A549 (cell line): ENCODE results near the gene CERS4. TPM values are rescaled to one million over a fixed set of nuclear protein-coding genes. Genes with fewer than 3 reads are reported as not detected.
"Not testable (repeated sequence)": the region's sequence is repeated elsewhere in the genome, so short reads cannot be mapped to it uniquely, and the experiment has no call there.

ENCODE experiments used
- ATAC-seq, 2 experiments: fragments of 200-7000 bp in 1 of 2; fragments of >200 bp in 1 of 2; cut with Nextera tagmentation in 1 of 2; cut with Tn5 transposase in 1 of 2; 3 replicates each; pipeline versions ENCODE4 v1.8.0 to v1.9.1; 2018 to 2020; ENCODE audit warnings: mild to moderate bottlenecking in 1 of 2, moderate library complexity in 1 of 2
- CTCF ChIA-PET: fragments of 300-600 bp; sonication (Branson Sonifier 250); formaldehyde crosslinking; extraction: SDS; loops from one replicate; lab custom pipeline; 2021; ENCODE audit warnings: antibody characterized with exemption, inconsistent platforms; lab: Yijun Ruan, JAX
- POLR2A ChIA-PET: fragments of 350-600 bp; formaldehyde crosslinking; extraction: SDS; loops from one replicate; lab custom pipeline; 2021; ENCODE audit warnings: antibody characterized with exemption, inconsistent platforms; lab: Yijun Ruan, JAX
- DNase-seq, 2 experiments: peaks; one replicate each; pipeline versions ENCODE4 v3.0.0 to v3.0.0-alpha.2; 2011 to 2016; ENCODE audit warnings: low read depth in 1 of 2, low spot score in 1 of 2
- FAIRE-seq: peaks from 2 replicates; lab custom pipeline; 2011; peaks lifted over from hg19 to GRCh38; lab: Jason Lieb, UNC
- H3K27ac ChIP-seq, 2 experiments: fragments of >200 bp; sonication (Bioruptor Twin); formaldehyde crosslinking; 3 replicates each; pipeline ENCODE4 v1.5.1; 2016 to 2017
- H3K4me1 ChIP-seq: fragments of >200 bp; sonication (Bioruptor Twin); formaldehyde crosslinking; 3 replicates; pipeline ENCODE4 v1.6.1; 2016
- H3K4me2 ChIP-seq: fragments of >200 bp; sonication (Bioruptor Twin); formaldehyde crosslinking; 3 replicates; pipeline ENCODE4 v1.6.1; 2016
- H3K4me3 ChIP-seq: fragments of >200 bp; sonication (Bioruptor Twin); formaldehyde crosslinking; 3 replicates; pipeline ENCODE4 v1.5.1; 2016
- H3K9me3 ChIP-seq: fragments of >200 bp; sonication (Bioruptor Twin); formaldehyde crosslinking; 3 replicates; pipeline ENCODE4 v1.6.1; 2016
- BCL3 ChIP-seq: fragments of >200 bp; sonication (Bioruptor Twin); formaldehyde crosslinking; IDR thresholded peaks from 3 replicates; pipeline ENCODE4 v1.6.1; 2016
- CHD2 ChIP-seq: fragments of 150-350 bp; IDR thresholded peaks from 2 replicates; pipeline ENCODE4 v1.6.1; 2014; ENCODE audit warnings: low read length; ENCODE audit not compliant: partially characterized antibody
- KDM5A ChIP-seq: fragments of 200-600 bp; sonication (generic); IDR thresholded peaks from 2 replicates; pipeline ENCODE4 v1.6.1; 2016; ENCODE audit warnings: antibody characterized with exemption, mild to moderate bottlenecking
- NFE2L2 ChIP-seq: fragments of 150-350 bp; conservative IDR thresholded peaks from 2 replicates; pipeline ENCODE4 v1.6.1; 2014; ENCODE audit warnings: low read length
- RAD21 ChIP-seq, 2 experiments: fragments of >200 bp in 1 of 2; sonication (Bioruptor Twin) in 1 of 2; formaldehyde crosslinking in 1 of 2; IDR thresholded peaks in 1 of 2; conservative IDR thresholded peaks in 1 of 2; 2 replicates in 1 of 2; 3 replicates in 1 of 2; pipeline ENCODE4 v1.6.1; 2012 to 2018; ENCODE audit warnings: inconsistent platforms in 1 of 2
- RARB ChIP-seq: fragments of 250-450 bp; sonication (Bioruptor Pico); IDR thresholded peaks from 2 replicates; pipeline ENCODE4 v1.8.0; 2021; ENCODE audit warnings: mild to moderate bottlenecking, moderate library complexity
- REST ChIP-seq: fragments of 200-600 bp; sonication (generic); IDR thresholded peaks from 2 replicates; pipeline ENCODE4 v1.6.1; 2016; ENCODE audit warnings: antibody characterized with exemption, mild to moderate bottlenecking, moderate library complexity
- SMC3 ChIP-seq: fragments of >200 bp; sonication (Bioruptor Twin); formaldehyde crosslinking; IDR thresholded peaks from 3 replicates; pipeline ENCODE4 v1.6.1; 2018; ENCODE audit warnings: inconsistent platforms
- TFCP2L1 ChIP-seq: fragments of 250-450 bp; sonication (Bioruptor Pico); IDR thresholded peaks from 2 replicates; pipeline ENCODE4 v1.5.0; 2021; ENCODE audit warnings: mild to moderate bottlenecking
- ZC3H11A ChIP-seq: fragments of 450-650 bp; IDR thresholded peaks from 2 replicates; pipeline ENCODE4 v1.6.1; 2014; ENCODE audit warnings: antibody characterized with exemption, mild to moderate bottlenecking
- WGBS: methylation state at CpG from one replicate; pipeline ENCODE4 v1.1.6; 2017; ENCODE audit errors: missing lambda C conversion rate; 5-methylcytosine and 5-hydroxymethylcytosine counted together
- polyA plus RNA-seq, 4 experiments: library from polyadenylated mRNA; depleted of rRNA in 3 of 4; stranded (reverse); fragments of >200 nt; fragmentation: RNase III in 1 of 4; extraction: RNeasy Plus Mini Kit Qiagen cat#74134 plus additional on column Dnase treatment in 1 of 4; gene quantifications; 2 replicates in 3 of 4; 3 replicates in 1 of 4; pipeline ENCODE4 v1.2.3, GENCODE V29; 2011 to 2017

CERS4 gene
- polyA plus RNA-seq, 2 of the 4 experiments (the other 2 are of a cell fraction): 2.1 to 5.0 TPM

GRCh38 chr19:8216357-8216756 lies 7.2 kb downstream of the CERS4 start (continued):
- TF ChIP-seq BCL3 (no peak), RARB (CRISPR knock-in tag) (no peak)

GRCh38 chr19:8218127-8218526 lies 9.0 kb downstream of the CERS4 start:
- H3K4me2 ChIP-seq, FAIRE-seq, H3K4me3 ChIP-seq, H3K27ac ChIP-seq, POLR2A ChIA-PET, H3K9me3 ChIP-seq, DNase-seq, H3K4me1 ChIP-seq, ATAC-seq: not testable (repeated sequence)
- CTCF ChIA-PET: interaction anchor here (0.7 kb wide), 1 partner anchor 48 kb away, joined by 4 read pairs; no protein-coding TSS in a partner anchor
- 93% methylated on average over 3 of the region's 7 CpGs for WGBS

- H3K4me3 ChIP-seq: no peak overlapping the region
- no peak for FAIRE-seq
- H3K4me1 ChIP-seq: no peaks in the 10 kb centered on the region
- no peak overlapping the region for H3K27ac ChIP-seq
- no peaks in the 10 kb centered on the region for H3K9me3 ChIP-seq
- no peak overlapping the region for H3K4me2 ChIP-seq
- no peak for ATAC-seq
- 90% methylated on average over 11 of the region's 11 CpGs for WGBS
- no peak for DNase-seq
- ChIA-PET CTCF (interaction anchor here (0.7 to 1.0 kb wide), 2 partner anchors 151 to 177 kb away, joined by 3 read pairs; no protein-coding TSS in a partner anchor), POLR2A (no interaction called here)
- no peak for TF ChIP-seq CHD2
Measured at GRCh38 chr19:8220481-8220880, 11.3 kb downstream of the CERS4 start.

- TF ChIP-seq ZC3H11A (no peak), TFCP2L1 (CRISPR knock-in tag) (no peak), NFE2L2 (no peak), RAD21 (conservative IDR thresholded peaks at IDR 0.05 in 1 of 2, IDR thresholded peaks at IDR 0.05 in 1 of 2) (no peak), SMC3 (no peak), KDM5A (no peak), REST (no peak)
- Histone ChIP-seq H3K9me3 (no peaks in the 10 kb centered on the region), H3K4me2 (no peak overlapping the region), H3K4me3 (no peak overlapping the region), H3K27ac (no peak overlapping the region), H3K4me1 (no peaks in the 10 kb centered on the region)
- CTCF ChIA-PET: interaction anchor here (0.7 kb wide), 2 partner anchors 24 to 178 kb away, joined by 3 read pairs; no protein-coding TSS in a partner anchor
- 54% methylated on average over 5 of the region's 6 CpGs for WGBS
- POLR2A ChIA-PET: no interaction called here
- FAIRE-seq (no peak), ATAC-seq (no peak), DNase-seq (no peak)
Measured at GRCh38 chr19:8221161-8221560, 12.0 kb downstream of the CERS4 start.

GRCh38 chr19:8223442-8223841 lies 14.3 kb downstream of the CERS4 start:
- ATAC-seq, H3K27ac ChIP-seq, FAIRE-seq, H3K4me3 ChIP-seq, H3K4me1 ChIP-seq, H3K9me3 ChIP-seq, POLR2A ChIA-PET, DNase-seq, H3K4me2 ChIP-seq: not testable (repeated sequence)
- CTCF ChIA-PET: interaction anchor here (0.6 to 1.0 kb wide), 3 partner anchors 60 to 186 kb away, joined by 3 to 5 read pairs (median 3); no protein-coding TSS in a partner anchor
- WGBS: 76% methylated on average over 7 of the region's 7 CpGs
